H1 (cell line): ENCODE measurements around the gene WDR74. TPM values are rescaled to one million over a fixed set of nuclear protein-coding genes. Genes with fewer than 3 reads are reported as not detected.

Experiments used
- ASH2L ChIP-seq: fragments of 200-600, 300-600 bp; sonication (generic); IDR thresholded peaks from one replicate; pipeline ENCODE4 v1.7.1; 2017; ENCODE audit warnings: low read length
- ATF2 ChIP-seq: IDR thresholded peaks from 2 replicates; pipeline ENCODE4 v1.6.1; 2012; ENCODE audit warnings: low read length, inconsistent platforms
- BRCA1 ChIP-seq: IDR thresholded peaks from 2 replicates; pipeline ENCODE4 v1.6.1; 2012; ENCODE audit warnings: low read depth, low read length, improper control_type of control experiment
- CTBP2 ChIP-seq: IDR thresholded peaks from 2 replicates; pipeline ENCODE4 v1.7.0; 2011; ENCODE audit warnings: borderline replicate concordance, mild to moderate bottlenecking, moderate library complexity, mixed read lengths, low read length; ENCODE audit not compliant: insufficient read depth, insufficient read length
- E2F6 ChIP-seq: IDR thresholded peaks from 2 replicates; pipeline ENCODE4 v1.6.1; 2012; ENCODE audit warnings: inconsistent platforms
- EP300 ChIP-seq, 2 experiments: IDR thresholded peaks; 1 replicate in 1 of 2; 2 replicates in 1 of 2; pipeline ENCODE4 v1.6.1; 2011 to 2012; ENCODE audit warnings: low read depth in 2 of 2, low read length in 2 of 2, mild to moderate bottlenecking in 2 of 2, borderline replicate concordance in 1 of 2, inconsistent platforms in 1 of 2, moderate library complexity in 1 of 2
- FOSL1 ChIP-seq: IDR thresholded peaks from 2 replicates; pipeline ENCODE4 v1.6.1; 2011; ENCODE audit warnings: mild to moderate bottlenecking, low read depth, low read length, moderate library complexity; ENCODE audit not compliant: insufficient read depth
- HDAC2 ChIP-seq, 2 experiments: fragments of 300-600 bp in 1 of 2; sonication (generic) in 1 of 2; IDR thresholded peaks; 2 replicates each; pipeline ENCODE4 v1.6.1; 2011 to 2012; ENCODE audit warnings: low read depth in 2 of 2, low read length in 2 of 2, mild to moderate bottlenecking in 2 of 2, moderate library complexity in 2 of 2, borderline replicate concordance in 1 of 2, inconsistent platforms in 1 of 2
- HDAC6 ChIP-seq: IDR thresholded peaks from one replicate; pipeline ENCODE4 v1.7.1; 2012; ENCODE audit warnings: low read depth, mild to moderate bottlenecking, inconsistent platforms, low read length, moderate library complexity
- JUN ChIP-seq: IDR thresholded peaks from 2 replicates; pipeline ENCODE4 v1.6.1; 2011; ENCODE audit warnings: low read depth, mild to moderate bottlenecking, improper control_type of control experiment, low read length
- JUND ChIP-seq: IDR thresholded peaks from 2 replicates; pipeline ENCODE4 v1.6.1; 2011; ENCODE audit warnings: mild to moderate bottlenecking, improper control_type of control experiment, low read length
- KDM1A ChIP-seq: fragments of 200-600, 300-600 bp; sonication (generic); IDR thresholded peaks from 2 replicates; pipeline ENCODE4 v1.7.1; 2016; ENCODE audit warnings: mild to moderate bottlenecking, low read length, borderline replicate concordance
- KDM4A ChIP-seq: IDR thresholded peaks from one replicate; pipeline ENCODE4 v1.7.1; 2012; ENCODE audit warnings: low read depth, mild to moderate bottlenecking, moderate library complexity, low read length, inconsistent platforms; ENCODE audit not compliant: severe bottlenecking
- KDM5A ChIP-seq: fragments of 200-600 bp; IDR thresholded peaks from 2 replicates; pipeline ENCODE4 v1.7.1; 2012; ENCODE audit warnings: mild to moderate bottlenecking, low read length, inconsistent platforms, mixed read lengths
- POLR2A ChIP-seq, 2 experiments: IDR thresholded peaks; 1 replicate in 1 of 2; 2 replicates in 1 of 2; pipeline ENCODE4 v1.6.1; 2011; ENCODE audit warnings: low read depth in 2 of 2, low read length in 2 of 2, mild to moderate bottlenecking in 2 of 2; ENCODE audit errors: control extremely low read depth in 1 of 2
- TAF7 ChIP-seq: optimal IDR thresholded peaks from 2 replicates; pipeline ENCODE3; 2011; ENCODE audit warnings: low read depth, mild to moderate bottlenecking, inconsistent platforms, low read length, moderate library complexity, borderline replicate concordance
- TBP ChIP-seq: IDR thresholded peaks from 2 replicates; pipeline ENCODE4 v1.6.1; 2011; ENCODE audit warnings: low read depth, low read length, improper control_type of control experiment
- USF2 ChIP-seq: IDR thresholded peaks from 2 replicates; pipeline ENCODE4 v1.6.1; 2011; ENCODE audit warnings: low read length, improper control_type of control experiment
- polyA plus RNA-seq, 7 experiments: library from polyadenylated mRNA; depleted of rRNA in 3 of 7; stranded (reverse) in 5 of 7; unstranded in 2 of 7; fragments of >200 nt in 5 of 7; fragments of 200-250 nt in 2 of 7; gene quantifications; 1 replicate in 5 of 7; 2 replicates in 1 of 7; 4 replicates in 1 of 7; pipeline versions ENCODE4 v1.2.1 to v1.2.3, GENCODE V29; 2011 to 2013; ENCODE audit warnings: missing spikeins in 2 of 7, mixed read lengths in 2 of 7
- total RNA-seq: library from RNA; stranded (reverse); fragmentation: NEBNext Ultra II Directional; extraction: Animal tissue kit (Norgen Biotek cat#: 25700); gene quantifications from 2 replicates; pipeline ENCODE4 v1.2.1, GENCODE V29; 2021

Gene WDR74
- total and polyA plus RNA-seq, 2 of the 8 experiments (the other 6 are each of a cell fraction or from before 2014, with no cell fraction given), result 93.6 to 97.0 TPM

- TF ChIP-seq USF2 (0 out of 2 replicates have a peak, but pooled peaks have one; percentile 38), JUND (peak; percentile 93), HDAC6 (no peak), POLR2A (IDR thresholded peaks at IDR 0.05; ENCODE audit: control extremely low read depth in 1 of 2, low read depth in 2 of 2, low read length in 2 of 2) (peak in 1 of 2 experiments; percentile 9; a peak in 1 of 3 replicates), ATF2 (no peak), EP300 (IDR thresholded peaks at IDR 0.05; ENCODE audit: borderline replicate concordance in 1 of 2, low read depth in 2 of 2, low read length in 2 of 2) (peak in 1 of 2 experiments; percentile 77; a peak in 1 of 3 replicates), KDM5A (no peak), FOSL1 (no peak), TBP (peak; percentile 13; the same call in 1 of the 2 replicates), BRCA1 (no peak), E2F6 (no peak), ASH2L (no peak), HDAC2 (IDR thresholded peaks at IDR 0.05; ENCODE audit: borderline replicate concordance in 1 of 2, low read depth in 2 of 2, low read length in 2 of 2) (0 out of 4 replicates have a peak, but pooled peaks of 1 of the 2 experiments have one; percentile 46), KDM1A (no peak), CTBP2 (no peak), JUN (peak; percentile 80), TAF7 (peak; percentile 83), KDM4A (no peak)
Measured at GRCh38 chr11:62881579-62882430, 42.4 kb upstream of the WDR74 start (continued).
